Osteoblast (primary cell): ENCODE data around the gene NINL. TPM values are rescaled to one million over a fixed set of nuclear protein-coding genes. Genes with fewer than 3 reads are reported as not detected.

Source experiments
- DNase-seq: peaks from one replicate; pipeline ENCODE4 v3.0.0; 2011; ENCODE audit warnings: low spot score, mixed read lengths; ENCODE audit not compliant: insufficient read length; ENCODE audit errors: missing footprints
- H2AFZ ChIP-seq: 2 replicates; pipeline ENCODE4 v1.6.0; 2011; ENCODE audit warnings: mild to moderate bottlenecking, low read length
- H3K27ac ChIP-seq: 2 replicates; pipeline ENCODE4 v1.5.1; 2011; ENCODE audit warnings: mild to moderate bottlenecking, low read depth, low read length, moderate library complexity
- H3K27me3 ChIP-seq: 2 replicates; pipeline ENCODE4 v1.6.0; 2012; ENCODE audit warnings: mild to moderate bottlenecking, control low read depth, inconsistent platforms, low read length, moderate library complexity; ENCODE audit not compliant: insufficient read depth
- H3K36me3 ChIP-seq: 2 replicates; pipeline ENCODE4 v1.5.1; 2011; ENCODE audit warnings: mild to moderate bottlenecking, low read length, control low read depth, moderate library complexity; ENCODE audit not compliant: insufficient read depth
- H3K4me1 ChIP-seq: 2 replicates; pipeline ENCODE4 v1.5.1; 2011; ENCODE audit warnings: mild to moderate bottlenecking, low read length, control low read depth, moderate library complexity; ENCODE audit not compliant: insufficient read depth
- H3K4me2 ChIP-seq: 2 replicates; pipeline ENCODE4 v1.6.0; 2011; ENCODE audit warnings: mild to moderate bottlenecking, low read length; ENCODE audit not compliant: insufficient read depth
- H3K4me3 ChIP-seq: fragments of 200-600 bp; sonication (generic); 3 replicates; pipeline ENCODE4 v1.5.1; 2012; ENCODE audit warnings: mild to moderate bottlenecking, low read length, inconsistent platforms; ENCODE audit not compliant: insufficient read depth
- H3K79me2 ChIP-seq: 2 replicates; pipeline ENCODE4 v1.6.0; 2012; ENCODE audit warnings: mild to moderate bottlenecking, low read length, control low read depth, inconsistent platforms; ENCODE audit not compliant: insufficient read depth
- H3K9me3 ChIP-seq: 2 replicates; pipeline ENCODE4 v1.5.1; 2011; ENCODE audit warnings: low read depth, low read length, control low read depth
- H4K20me1 ChIP-seq: 2 replicates; pipeline ENCODE4 v1.6.0; 2012; ENCODE audit warnings: mild to moderate bottlenecking, low read length, control low read depth; ENCODE audit not compliant: insufficient read depth
- CTCF ChIP-seq: IDR thresholded peaks from 2 replicates; pipeline ENCODE4 v1.5.1; 2011; ENCODE audit warnings: mild to moderate bottlenecking, low read depth, low read length, moderate library complexity; ENCODE audit errors: extremely low read depth
- total RNA-seq: library from RNA; depleted of rRNA; stranded (reverse); fragments of >200 nt; gene quantifications from 2 replicates; pipeline ENCODE4 v1.2.3, GENCODE V29; 2012

Gene NINL
- total RNA-seq, 1 donor, result 14.8 TPM

GRCh38 chr20:25532971-25533391 is 52.4 kb downstream of the NINL start:
- peak; percentile 82 for DNase-seq
- H3K27ac ChIP-seq, result peak overlapping the region; percentile 44
- peak overlapping the region; percentile 85 for H3K4me2 ChIP-seq
- H3K4me3 ChIP-seq, result peak overlapping the region; percentile 67
- peak overlapping the region; percentile 85 for H2AFZ ChIP-seq
- H3K27me3 ChIP-seq, result no peaks in the 10 kb centered on the region
- H3K9me3 ChIP-seq, result no peaks in the 10 kb centered on the region
- H3K36me3 ChIP-seq, result no peaks in the 10 kb centered on the region
- peaks cover 19% of the 10 kb centered on the region for H3K4me1 ChIP-seq
- H4K20me1 ChIP-seq, result no peaks in the 10 kb centered on the region
- peaks cover 29% of the 10 kb centered on the region for H3K79me2 ChIP-seq
- TF ChIP-seq CTCF, result no peak

GRCh38 chr20:25532015-25532751 is 53.1 kb downstream of the NINL start:
- Histone ChIP-seq H3K4me3 (peak overlapping the region; percentile 67), H3K27me3 (no peaks in the 10 kb centered on the region), H2AFZ (peak overlapping the region; percentile 85), H4K20me1 (no peaks in the 10 kb centered on the region), H3K9me3 (no peaks in the 10 kb centered on the region), H3K4me1 (peaks cover 19% of the 10 kb centered on the region), H3K79me2 (peaks cover 29% of the 10 kb centered on the region), H3K4me2 (peak overlapping the region; percentile 85), H3K36me3 (no peaks in the 10 kb centered on the region), H3K27ac (no peak overlapping the region)
- no peak for DNase-seq
- TF ChIP-seq CTCF, result peak; percentile 33

- H3K4me1 ChIP-seq, result peaks cover 36% of the 10 kb centered on the region
Measured at GRCh38 chr20:25529295-25529951, 55.9 kb downstream of the NINL start.

More at GRCh38 chr20:25529295-25529951, 55.9 kb downstream of the NINL start:
- Histone ChIP-seq H3K9me3 (no peaks in the 10 kb centered on the region), H3K4me3 (no peak overlapping the region), H3K79me2 (peaks cover 23% of the 10 kb centered on the region), H3K4me2 (no peak overlapping the region), H3K27ac (no peak overlapping the region), H3K27me3 (no peaks in the 10 kb centered on the region), H2AFZ (no peak overlapping the region), H3K36me3 (no peaks in the 10 kb centered on the region), H4K20me1 (no peaks in the 10 kb centered on the region)
- TF ChIP-seq CTCF, result no peak
- DNase-seq, result no peak
